HG02852 (cell line): ENCODE measurements around the gene PDE7B.

Experiments used
- ATAC-seq: cut with Tn5 transposase; IDR thresholded peaks from one replicate; pipeline ENCODE4 v1.9.1; 2021; ENCODE audit warnings: mild to moderate bottlenecking, moderate library complexity; ENCODE audit not compliant: unreplicated experiment

The PDE7B gene

GRCh38 chr6:136173519-136174507 lies 322.3 kb downstream of the PDE7B start:
- ATAC-seq = no peak

DNA sequence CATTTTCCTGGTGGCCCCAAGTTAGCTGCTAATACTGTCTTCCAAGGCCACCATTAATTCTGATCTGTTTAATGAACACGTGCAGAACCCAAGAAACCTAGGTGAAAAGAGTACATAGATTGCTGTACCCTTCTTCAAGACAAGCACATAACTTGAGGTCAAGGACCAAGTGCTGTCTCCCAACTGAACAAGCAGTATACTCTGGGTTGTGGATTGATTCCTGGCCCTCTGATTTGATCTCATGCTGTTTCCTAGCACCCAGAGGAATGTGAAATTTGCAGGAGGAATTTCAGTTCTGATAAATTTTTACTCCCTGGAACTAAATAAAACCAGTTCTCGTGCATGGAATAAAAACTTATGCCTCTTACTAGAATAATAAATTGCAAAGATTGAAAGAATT lies 323.0 kb downstream of the PDE7B start:
- no peak for ATAC-seq

GRCh38 chr6:136175873-136176272 lies 324.4 kb downstream of the PDE7B start:
- no peak for ATAC-seq

DNA sequence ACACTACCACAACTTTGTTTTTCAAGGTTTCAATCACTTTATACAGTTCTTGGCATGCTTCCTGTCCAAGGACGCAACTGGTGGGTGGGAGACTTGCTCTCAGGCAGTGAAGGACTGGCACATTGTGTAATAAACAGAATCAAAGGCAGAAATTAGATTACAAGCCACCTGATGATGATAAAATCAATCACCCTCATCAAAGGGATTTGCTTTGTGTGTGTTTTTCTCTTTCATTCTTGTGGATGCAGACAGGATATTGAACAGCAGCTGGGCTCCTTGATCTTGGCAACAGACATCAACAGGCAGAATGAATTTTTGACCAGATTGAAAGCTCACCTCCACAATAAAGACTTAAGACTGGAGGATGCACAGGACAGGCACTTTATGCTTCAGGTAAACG lies 327.2 kb downstream of the PDE7B start:
- ATAC-seq = no peak

- no peak for ATAC-seq
Measured at GRCh38 chr6:136180704-136181511, 329.4 kb downstream of the PDE7B start.

- ATAC-seq = no peak
Measured at GRCh38 chr6:136181512-136181833, 330.0 kb downstream of the PDE7B start.

DNA sequence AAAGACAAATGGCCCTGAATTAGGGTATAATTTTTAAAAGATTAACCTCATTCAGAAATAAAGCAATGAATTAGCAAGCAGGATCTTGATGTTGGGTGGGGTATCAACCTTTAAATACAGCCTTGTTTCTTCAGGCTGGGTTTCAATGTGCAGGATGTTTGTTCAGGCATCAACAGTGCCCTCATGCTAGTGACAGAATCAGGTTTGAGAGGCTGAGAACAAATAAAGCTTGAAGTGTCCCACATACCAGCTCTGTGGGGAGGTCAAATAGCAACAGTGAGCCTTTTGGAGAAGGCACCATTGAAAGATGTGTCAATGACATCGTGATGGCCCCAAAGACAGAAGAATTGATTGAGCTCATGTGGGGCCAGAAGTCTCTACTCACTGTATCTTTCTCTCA lies 330.4 kb downstream of the PDE7B start:
- ATAC-seq = no peak

DNA sequence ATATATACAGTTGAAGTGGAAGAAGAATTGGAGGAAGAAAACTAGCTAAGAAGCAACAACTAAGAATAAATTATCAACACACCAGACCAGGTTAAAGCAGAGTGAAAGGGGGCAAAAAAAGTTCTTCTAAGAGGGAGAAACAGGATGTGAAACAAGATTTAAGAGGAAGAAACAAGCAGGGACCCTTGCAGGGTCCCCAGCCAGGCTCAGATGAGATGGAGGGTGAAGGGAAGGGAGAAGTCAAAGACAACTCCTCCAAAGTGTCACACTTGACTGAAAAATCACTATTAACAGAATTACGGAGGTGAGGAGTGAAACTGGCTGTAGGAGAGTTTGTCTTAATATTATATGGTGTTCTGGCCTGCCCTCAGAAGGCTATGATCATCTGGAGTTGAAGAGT lies 333.2 kb downstream of the PDE7B start:
- no peak for ATAC-seq

GRCh38 chr6:136186363-136186762 lies 334.9 kb downstream of the PDE7B start:
- no peak for ATAC-seq

DNA sequence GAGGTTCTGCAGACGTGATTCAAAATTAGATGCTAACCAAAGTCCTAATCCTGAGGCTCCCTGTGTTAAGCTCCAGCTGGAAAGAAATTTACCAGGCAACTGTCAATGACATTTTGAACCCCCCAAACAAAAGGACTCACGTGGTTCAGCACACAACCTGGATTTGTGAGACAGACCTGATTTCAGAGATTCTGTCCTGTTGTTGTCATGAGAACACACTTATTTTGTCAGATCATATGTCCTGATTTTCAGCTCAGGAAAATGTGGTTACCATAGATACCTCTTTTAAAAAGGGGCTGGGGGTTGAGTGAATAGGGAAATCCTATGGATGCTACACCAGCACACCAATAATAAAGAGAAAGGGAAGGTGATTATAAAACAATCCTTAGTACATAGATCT lies 337.0 kb downstream of the PDE7B start:
- ATAC-seq = no peak

DNA sequence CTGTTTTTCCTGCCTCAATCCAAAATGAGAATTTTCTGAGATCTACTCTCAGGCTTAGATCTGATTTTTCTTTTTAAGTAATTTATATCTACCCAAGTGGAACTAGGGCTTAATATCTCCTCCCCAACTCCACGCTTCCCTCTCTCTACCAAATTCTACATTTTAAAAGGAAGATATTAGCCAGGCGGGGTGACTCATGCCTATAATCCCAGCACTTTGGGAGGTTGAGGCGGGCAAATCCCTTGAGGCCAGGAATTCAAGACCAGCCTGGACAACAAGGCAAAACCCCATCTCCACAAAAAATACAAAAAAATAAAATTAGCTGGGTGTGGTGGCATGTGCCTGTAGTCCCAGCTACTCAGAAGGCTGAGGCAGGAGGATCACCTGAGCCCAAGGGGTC lies 337.6 kb downstream of the PDE7B start:
- no peak for ATAC-seq

- no peak for ATAC-seq
Measured at GRCh38 chr6:136191606-136192312, 340.3 kb downstream of the PDE7B start.

DNA sequence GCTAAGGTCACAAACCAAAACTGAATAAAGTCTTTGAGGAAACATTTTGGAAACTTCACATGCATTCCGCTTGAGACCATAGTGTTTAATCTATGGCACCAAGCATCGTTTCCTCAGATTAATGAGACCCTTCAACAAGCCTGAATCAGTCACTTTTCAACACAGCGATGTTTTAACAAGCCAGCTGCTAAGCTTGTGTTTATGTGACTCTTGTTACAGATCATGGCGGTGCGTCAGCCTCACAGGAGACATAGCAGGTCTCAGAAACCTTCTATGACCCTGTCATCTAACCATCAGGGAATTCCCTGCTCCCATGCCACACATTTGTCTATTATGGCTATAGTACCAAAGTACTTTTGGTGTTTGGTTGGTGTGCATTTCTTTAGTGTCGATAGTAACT lies 341.4 kb downstream of the PDE7B start:
- ATAC-seq = no peak

GRCh38 chr6:136201732-136202131 lies 350.2 kb downstream of the PDE7B start:
- no peak for ATAC-seq

- no peak for ATAC-seq
Measured at GRCh38 chr6:136208783-136209182, 357.3 kb downstream of the PDE7B start.

DNA sequence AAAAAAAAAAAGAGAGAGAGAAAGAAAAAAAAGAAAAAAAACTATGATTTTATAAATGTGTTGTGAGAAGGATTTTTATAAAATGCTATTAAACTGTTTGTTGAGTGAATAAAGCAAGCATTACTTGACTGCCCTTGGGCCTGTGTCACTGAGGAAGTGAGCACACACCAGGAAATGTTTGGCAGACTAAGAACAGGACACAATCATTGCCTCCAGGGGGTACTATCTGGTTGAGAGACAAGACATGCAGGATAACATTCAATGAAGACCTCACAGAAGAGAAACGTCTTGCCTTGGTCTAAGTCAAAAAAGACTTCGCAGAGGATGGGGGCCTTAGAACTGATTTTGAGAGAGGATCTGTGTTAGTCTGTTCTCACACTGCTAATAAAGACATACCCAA lies 358.0 kb downstream of the PDE7B start:
- no peak for ATAC-seq

DNA sequence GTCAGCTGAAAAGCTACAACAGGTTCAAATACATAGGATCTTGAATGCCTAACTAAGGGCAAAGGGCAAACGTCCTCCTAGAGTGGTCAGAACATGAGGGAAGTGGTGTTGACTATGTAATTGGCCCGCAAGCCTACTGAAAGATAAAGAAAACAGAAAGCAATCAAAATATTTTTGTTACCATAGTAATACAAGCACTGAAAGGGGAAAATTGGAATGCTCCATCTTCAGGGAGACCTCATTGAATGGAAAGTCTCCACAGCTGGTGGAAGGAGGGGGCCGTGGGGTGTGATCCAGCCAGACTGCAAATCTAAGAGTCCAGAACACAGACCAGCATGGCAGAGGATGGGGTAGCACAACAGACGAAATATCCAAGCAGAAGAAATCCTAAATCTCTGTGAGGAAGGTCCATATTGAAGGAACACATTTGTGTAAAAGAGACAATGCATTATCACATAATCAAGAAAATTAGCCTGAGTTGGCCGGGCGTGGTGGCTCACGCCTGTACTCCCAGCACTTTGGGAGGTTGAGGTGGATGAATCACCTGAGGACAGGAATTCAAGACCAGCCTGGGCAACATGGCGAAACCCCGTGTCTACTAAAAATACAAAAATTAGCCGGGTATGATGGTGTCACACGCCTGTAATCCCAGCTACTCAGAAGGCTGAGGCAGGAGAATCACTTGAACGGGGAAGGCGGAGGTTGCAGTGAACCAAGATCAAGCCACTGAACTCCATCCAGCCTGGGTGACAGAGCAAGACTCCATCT lies 359.1 kb downstream of the PDE7B start:
- ATAC-seq = no peak

GRCh38 chr6:136212608-136213007 lies 361.1 kb downstream of the PDE7B start:
- ATAC-seq = no peak

GRCh38 chr6:136213012-136213539 lies 361.6 kb downstream of the PDE7B start:
- ATAC-seq = no peak

DNA sequence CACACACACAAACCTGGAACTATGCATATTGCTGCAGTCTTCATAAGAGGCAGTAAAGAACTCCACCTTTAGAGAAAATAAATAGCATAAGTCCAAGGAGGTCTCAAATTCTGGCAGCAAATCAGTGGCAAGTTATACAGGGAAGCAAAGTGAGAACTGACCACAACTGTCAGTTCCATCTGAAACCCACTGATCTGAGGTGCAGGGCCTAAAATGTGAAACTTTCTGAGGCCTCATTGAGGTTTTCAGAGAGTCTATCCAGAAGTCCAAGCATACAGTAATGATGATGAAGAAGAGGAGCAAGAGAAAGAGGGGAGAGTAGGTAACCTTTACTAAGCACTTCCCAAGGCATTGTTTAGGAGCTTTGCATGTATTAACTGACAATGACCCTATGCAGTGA lies 362.4 kb downstream of the PDE7B start:
- no peak for ATAC-seq
